ENCODE results near the gene GABRB2. TPM values are rescaled to one million over a fixed set of nuclear protein-coding genes. Genes with fewer than 3 reads are reported as not detected.

Gene GABRB2
- total and polyA plus RNA-seq, 11 donors, result 0.04 to 3.8 (median 0.16) TPM; not detected in 7

GRCh38 chr5:161420521-161420920 is 126.0 kb downstream of the GABRB2 start:
- no peak overlapping the region for H3K27ac ChIP-seq
- no peaks in the 10 kb centered on the region for H3K27me3 ChIP-seq
- H3K9me3 ChIP-seq, result peaks cover 0 to 13% (median 1%) of the 10 kb centered on the region in 12 donors
- WGBS, 4 donors, result 59 to 68% (median 64%) methylated on average over 3 of the region's 3 CpGs
- no peak overlapping the region for H3K4me3 ChIP-seq
- DNase-seq (no peak), ATAC-seq (no peak)
- TF ChIP-seq POLR2A (IDR thresholded peaks at IDR 0.05) (no peak), CTCF (IDR thresholded peaks at IDR 0.05) (no peak)
- no peaks in the 10 kb centered on the region for H3K36me3 ChIP-seq
- intact Hi-C loops (cut with DNase I), result no loop called here
- no peaks in the 10 kb centered on the region for H3K4me1 ChIP-seq

GRCh38 chr5:161414896-161415295 is 131.6 kb downstream of the GABRB2 start:
- no peak for DNase-seq
- intact Hi-C loops (cut with DNase I), result no loop called here
- 80 to 90% (median 87%) methylated on average over 3 of the region's 3 CpGs for WGBS, 4 donors
- H3K27me3 ChIP-seq, result no peaks in the 10 kb centered on the region
- no peak overlapping the region for H3K27ac ChIP-seq
- H3K36me3 ChIP-seq, result no peaks in the 10 kb centered on the region
- ATAC-seq, result no peak
- TF ChIP-seq POLR2A (IDR thresholded peaks at IDR 0.05) (no peak), CTCF (IDR thresholded peaks at IDR 0.05) (no peak)
- H3K4me1 ChIP-seq, result no peaks in the 10 kb centered on the region
- H3K4me3 ChIP-seq, result no peak overlapping the region
- no peaks in the 10 kb centered on the region for H3K9me3 ChIP-seq

GRCh38 chr5:161414037-161414436 is 132.5 kb downstream of the GABRB2 start:
- H3K4me3 ChIP-seq, result no peak overlapping the region
- no peaks in the 10 kb centered on the region for H3K9me3 ChIP-seq
- TF ChIP-seq CTCF (IDR thresholded peaks at IDR 0.05) (no peak), POLR2A (IDR thresholded peaks at IDR 0.05) (no peak)
- no peaks in the 10 kb centered on the region for H3K27me3 ChIP-seq
- WGBS, 4 donors, result 73 to 82% (median 76%) methylated on average over 2 of the region's 2 CpGs
- ATAC-seq, result no peak
- no peaks in the 10 kb centered on the region for H3K4me1 ChIP-seq
- H3K27ac ChIP-seq, result no peak overlapping the region
- DNase-seq, result no peak
- H3K36me3 ChIP-seq, result no peaks in the 10 kb centered on the region
- intact Hi-C loops (cut with DNase I), result no loop called here

- Histone ChIP-seq H3K36me3 (no peaks in the 10 kb centered on the region), H3K4me3 (no peak overlapping the region), H3K27ac (no peak overlapping the region), H3K9me3 (no peaks in the 10 kb centered on the region), H3K4me1 (no peaks in the 10 kb centered on the region), H3K27me3 (no peaks in the 10 kb centered on the region)
- ATAC-seq (no peak), DNase-seq (no peak)
- intact Hi-C loops (cut with DNase I), result no loop called here
- TF ChIP-seq CTCF (IDR thresholded peaks at IDR 0.05) (no peak), POLR2A (IDR thresholded peaks at IDR 0.05) (no peak)
Measured at GRCh38 chr5:161412792-161413191, 133.7 kb downstream of the GABRB2 start.

Measured in heart left ventricle (tissue), 16 donors.